K562 (cell line): ENCODE data around the gene TFAP2A. TPM values are rescaled to one million over a fixed set of nuclear protein-coding genes. Genes with fewer than 3 reads are reported as not detected.

Experiments used
- ATAC-seq: fragments of 200-7000 bp; cut with Tn5 transposase; 3 replicates; pipeline ENCODE4 v1.9.1; 2020; ENCODE audit warnings: moderate library complexity
- BruUV-seq: library from RNA; stranded (reverse); fragments of 400-500 nt; replicated peaks from 2 replicates; lab custom pipeline; 2021; lab: Mats Ljungman, UMichigan
- CTCF ChIA-PET: fragments of 300-600 bp; formaldehyde crosslinking; extraction: SDS; loops from one replicate; lab custom pipeline; 2021; ENCODE audit warnings: low intra/inter-chr PET ratio; lab: Yijun Ruan, JAX
- POLR2A ChIA-PET: fragments of 300-600, 350-650 bp; sonication (Branson Sonifier 250); formaldehyde crosslinking; extraction: SDS; loops from one replicate; lab custom pipeline; 2021; ENCODE audit warnings: antibody characterized with exemption, inconsistent platforms; lab: Yijun Ruan, JAX
- DNase-seq, 4 experiments: peaks; one replicate each; pipeline versions ENCODE4 v3.0.0 to v3.0.0-alpha.2; 2011 to 2018; ENCODE audit warnings: low spot score in 3 of 4, mixed read lengths in 3 of 4; ENCODE audit errors: extremely low read depth in 1 of 4
- FAIRE-seq: peaks from 2 replicates; lab custom pipeline; 2011; peaks lifted over from hg19 to GRCh38; lab: Jason Lieb, UNC
- H2AFZ ChIP-seq: 2 replicates; pipeline ENCODE4 v1.6.0; 2011; ENCODE audit warnings: low read depth, low read length, control low read depth, inconsistent platforms
- H3K27ac ChIP-seq: fragments of 200-600 bp; 3 replicates; pipeline ENCODE4 v1.8.0; 2011; ENCODE audit warnings: low read depth, mild to moderate bottlenecking, control low read depth, inconsistent platforms, low read length, moderate library complexity, mixed read lengths; ENCODE audit errors: extremely low read depth
- H3K27me3 ChIP-seq, 2 experiments: fragments of 300-600 bp in 1 of 2; 2 replicates in 1 of 2; 3 replicates in 1 of 2; pipeline versions ENCODE4 v1.6.0 to v1.8.0; 2011; ENCODE audit warnings: inconsistent platforms in 2 of 2, low read length in 2 of 2, mild to moderate bottlenecking in 1 of 2, mixed read lengths in 1 of 2, moderate library complexity in 1 of 2; ENCODE audit not compliant: control insufficient read depth in 2 of 2, insufficient read depth in 2 of 2
- H3K36me3 ChIP-seq: fragments of 300-600 bp; 3 replicates; pipeline ENCODE4 v1.8.0; 2011; ENCODE audit warnings: mild to moderate bottlenecking, low read length, inconsistent platforms; ENCODE audit not compliant: control insufficient read depth, insufficient read depth
- H3K4me1 ChIP-seq, 2 experiments: fragments of 200-600 bp in 1 of 2; replicated peaks in 1 of 2; 2 replicates in 1 of 2; 3 replicates in 1 of 2; pipeline versions ENCODE4 v1.5.1 to v1.8.0; 2011; ENCODE audit warnings: inconsistent platforms in 2 of 2, low read length in 2 of 2, mild to moderate bottlenecking in 1 of 2, mixed read lengths in 1 of 2, moderate library complexity in 1 of 2; ENCODE audit not compliant: control insufficient read depth in 2 of 2, insufficient read depth in 2 of 2
- H3K4me2 ChIP-seq: 2 replicates; pipeline ENCODE4 v1.6.1; 2011; ENCODE audit warnings: low read length, control low read depth, inconsistent platforms, mixed read lengths; ENCODE audit not compliant: insufficient read depth
- H3K4me3 ChIP-seq: fragments of 200-600 bp; sonication (generic), shearing (Covaris generic); 2 replicates; pipeline ENCODE4 v1.5.1; 2016; ENCODE audit warnings: control low read depth, inconsistent platforms
- H3K79me2 ChIP-seq: fragments of 200-600 bp; 3 replicates; pipeline ENCODE4 v1.8.0; 2011; ENCODE audit warnings: low read length, inconsistent platforms; ENCODE audit not compliant: control insufficient read depth, insufficient read depth
- H3K9ac ChIP-seq, 2 experiments: 2 replicates each; pipeline versions ENCODE4 v1.6.0 to v1.6.1; 2011; ENCODE audit warnings: low read depth in 2 of 2, low read length in 2 of 2, control low read depth in 1 of 2, inconsistent platforms in 1 of 2, mild to moderate bottlenecking in 1 of 2, mixed read lengths in 1 of 2; ENCODE audit not compliant: insufficient read depth in 1 of 2
- H3K9me1 ChIP-seq: one replicate; pipeline ENCODE4 v1.6.0; 2011; ENCODE audit warnings: inconsistent platforms, mild to moderate bottlenecking, low read length, moderate library complexity; ENCODE audit not compliant: control insufficient read depth, insufficient read depth
- H3K9me3 ChIP-seq: replicated peaks from 2 replicates; pipeline ENCODE4 v1.5.1; 2011; ENCODE audit warnings: low read depth, low read length, inconsistent platforms; ENCODE audit not compliant: control insufficient read depth, insufficient read depth
- H4K20me1 ChIP-seq: replicated peaks from 2 replicates; pipeline ENCODE4 v1.6.1; 2011; ENCODE audit warnings: low read length, inconsistent platforms, mixed read lengths; ENCODE audit not compliant: control insufficient read depth, insufficient read depth
- BCL6 ChIP-seq: fragments of 250-450 bp; sonication (Bioruptor Pico); IDR thresholded peaks from 2 replicates; pipeline ENCODE4 v1.4.0; 2020
- ETS2 ChIP-seq: IDR thresholded peaks from 2 replicates; pipeline ENCODE4 v1.6.1; 2016; ENCODE audit warnings: borderline replicate concordance, missing genetic modification characterization, mild to moderate bottlenecking, moderate library complexity, missing compliant biosample characterization; ENCODE audit not compliant: poor library complexity, severe bottlenecking
- FOXA1 ChIP-seq: fragments of 450-650 bp; IDR thresholded peaks from 2 replicates; pipeline ENCODE4 v1.6.1; 2016; ENCODE audit warnings: mild to moderate bottlenecking, borderline replicate concordance
- FOXP1 ChIP-seq: sonication (generic); formaldehyde crosslinking; IDR thresholded peaks from 2 replicates; pipeline ENCODE4 v1.8.0; 2022; ENCODE audit warnings: mild to moderate bottlenecking, missing genetic modification reagents
- ILK ChIP-seq: fragments of 450-650 bp; IDR thresholded peaks from 2 replicates; pipeline ENCODE4 v1.6.1; 2016; ENCODE audit warnings: missing genetic modification characterization, low read depth, mild to moderate bottlenecking, missing compliant biosample characterization, moderate library complexity, borderline replicate concordance
- PHB ChIP-seq: fragments of 250-450 bp; sonication (Bioruptor Pico); IDR thresholded peaks from 2 replicates; pipeline ENCODE4 v1.5.0; 2021
- POLR2AphosphoS2 ChIP-seq: IDR thresholded peaks from 2 replicates; pipeline ENCODE4 v1.6.1; 2012; ENCODE audit warnings: low read length, improper control_type of control experiment
- SOX6 ChIP-seq: fragments of 450-650 bp; IDR thresholded peaks from 2 replicates; pipeline ENCODE4 v1.6.1; 2014; ENCODE audit warnings: mild to moderate bottlenecking
- TAF15 ChIP-seq: fragments of 200-400 bp; formaldehyde crosslinking; IDR thresholded peaks from 2 replicates; pipeline ENCODE4 v1.6.1; 2017; ENCODE audit warnings: mild to moderate bottlenecking, low read depth, low read length, moderate library complexity
- TRIM28 ChIP-seq: fragments of 450-650 bp; IDR thresholded peaks from 2 replicates; pipeline ENCODE4 v1.6.1; 2017
- ZBTB43 ChIP-seq: sonication (generic); formaldehyde crosslinking; IDR thresholded peaks from 2 replicates; pipeline ENCODE4 v1.8.0; 2023; ENCODE audit warnings: mild to moderate bottlenecking, missing genetic modification reagents
- ZFPM2 ChIP-seq: fragments of 250-450 bp; sonication (Bioruptor Pico); IDR thresholded peaks from 2 replicates; pipeline ENCODE4 v1.5.1; 2022; ENCODE audit warnings: mild to moderate bottlenecking
- ZNF174 ChIP-seq: fragments of 250-450 bp; sonication (Bioruptor Pico); IDR thresholded peaks from 2 replicates; pipeline ENCODE4 v1.4.0; 2020; ENCODE audit warnings: mild to moderate bottlenecking
- WGBS: fragments of 100-300 bp; shearing (Covaris generic); methylation state at CpG from one replicate; pipeline ENCODE4 v1.1.6; 2016; ENCODE audit warnings: low coverage, mixed read lengths; ENCODE audit not compliant: insufficient coverage; ENCODE audit errors: missing lambda C conversion rate; 5-methylcytosine and 5-hydroxymethylcytosine counted together
- in situ Hi-C: fragments of 300-500 bp; cut with MboI; formaldehyde crosslinking; loops from 4 replicates; pipeline ENCODE4 v1.15.0; 2018; ENCODE audit warnings: inconsistent platforms, mixed read lengths
- intact Hi-C: fragments of 100-400 bp; cut with micrococcal nuclease; formaldehyde crosslinking; loops from 2 replicates; pipeline ENCODE4 v1.14.2; 2022
- polyA plus RNA-seq, 8 experiments: library from polyadenylated mRNA; depleted of rRNA in 4 of 8; stranded (reverse) in 5 of 8; unstranded in 3 of 8; fragments of >200 nt; fragmentation: Nextera tagmentation in 2 of 8; fragmentation: Illumina TruSeq in 1 of 8; extraction: Ambion mirVana in 2 of 8; extraction: Trizol in 1 of 8; gene quantifications; 2 replicates each; pipeline versions ENCODE4 v1.2.1 to v1.2.3, GENCODE V29; 2011 to 2014; ENCODE audit warnings: inconsistent platforms in 1 of 8, missing spikeins in 1 of 8
- total RNA-seq, 7 experiments: library from RNA; depleted of rRNA in 6 of 7; stranded (reverse); fragments of >200 nt in 6 of 7; fragmentation: Illumina TruSeq in 2 of 7; extraction: Trizol in 2 of 7; gene quantifications; 2 replicates each; pipeline versions ENCODE4 v1.2.1 to v1.2.3, GENCODE V29; 2011 to 2021; ENCODE audit warnings: low replicate concordance in 1 of 7

Gene TFAP2A
- total and polyA plus RNA-seq, 9 of the 15 experiments (the other 6 are each of a cell fraction or from before 2014, with no cell fraction given): 0.14 to 0.53 (median 0.19) TPM; not detected in 1

DNA sequence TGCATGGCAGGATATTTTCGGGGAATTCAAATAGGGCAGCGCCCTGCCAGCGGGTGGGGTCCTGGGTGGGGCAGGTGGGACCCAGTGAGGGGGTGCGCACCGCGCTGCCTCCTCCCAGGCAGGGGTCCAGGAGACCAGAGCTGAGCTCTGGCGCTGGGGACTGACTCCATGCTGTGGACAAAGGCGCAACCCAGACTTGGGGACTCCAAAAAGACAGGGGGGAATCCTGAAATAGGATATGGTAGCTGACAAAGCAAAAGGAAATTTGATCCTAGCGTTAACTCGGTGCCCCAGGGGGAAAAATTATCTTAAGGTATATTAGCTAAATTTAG lies 23.6 kb downstream of the TFAP2A start (continued):
- TF ChIP-seq TRIM28 (no peak), POLR2AphosphoS2 (no peak), FOXA1 (no peak), ZNF174 (no peak)

DNA sequence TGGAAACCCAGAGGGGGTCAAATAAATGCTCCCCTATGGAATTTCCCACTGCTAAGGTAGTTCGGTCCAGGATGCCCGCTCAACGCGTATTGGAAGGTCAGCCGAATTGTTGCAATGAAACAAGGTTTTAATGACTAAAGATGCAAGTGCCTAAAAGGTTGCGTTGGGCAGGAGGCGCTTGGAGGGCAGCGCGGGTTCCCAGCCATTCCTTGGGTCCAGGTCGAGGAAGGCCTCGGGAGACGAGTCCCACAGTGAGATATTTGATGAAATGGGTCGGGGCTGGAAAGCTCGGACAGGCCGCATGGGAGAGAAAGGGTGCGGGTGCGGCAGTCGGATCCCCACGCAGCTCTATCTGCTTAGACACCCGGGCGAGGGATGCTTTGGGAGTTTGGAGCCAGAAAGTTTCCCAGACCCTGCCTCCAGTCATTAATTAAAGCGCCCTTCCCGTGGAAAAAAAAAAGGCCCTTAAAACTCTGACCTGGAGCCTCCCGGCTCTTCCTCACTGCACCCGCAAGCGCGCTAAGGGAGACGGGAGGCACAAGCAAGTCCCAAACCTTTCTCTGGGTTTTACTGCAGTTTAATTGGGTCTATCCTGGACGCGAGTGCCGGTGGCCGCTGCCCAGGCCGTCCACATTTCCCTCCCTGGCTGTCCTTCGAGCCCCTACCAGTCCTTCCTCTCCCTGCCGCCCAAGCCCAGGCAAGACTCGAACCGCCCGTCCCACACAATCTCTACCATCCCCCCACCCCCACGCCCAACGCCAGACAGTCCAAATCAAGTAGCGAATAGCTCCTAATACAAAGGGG lies 24.2 kb downstream of the TFAP2A start:
- Histone ChIP-seq H3K27me3 (no peaks in the 10 kb centered on the region), H2AFZ (no peak overlapping the region), H3K36me3 (no peaks in the 10 kb centered on the region)
- WGBS: 92% methylated on average over 36 of the region's 41 CpGs
- TF ChIP-seq ETS2: no peak
- no peak for TF ChIP-seq SOX6
- no peak for TF ChIP-seq ZBTB43 (CRISPR knock-in tag)
- no peak for TF ChIP-seq FOXP1 (CRISPR knock-in tag)
- no peak for TF ChIP-seq BCL6 (CRISPR knock-in tag)
- TF ChIP-seq TAF15: no peak
- TF ChIP-seq PHB (CRISPR knock-in tag): no peak
- no peak for TF ChIP-seq ZFPM2 (CRISPR knock-in tag)
- TF ChIP-seq ILK (tag): no peak
- TF ChIP-seq, all 486 proteins: peak for 0
- no TSS peak for BruUV-seq
- H3K9ac ChIP-seq: no peak overlapping the region
- in situ Hi-C loops (no loop called here), intact Hi-C loops (no loop called here)
- no peak overlapping the region for H3K4me2 ChIP-seq
- ChIA-PET CTCF (no interaction called here), POLR2A (no interaction called here)
- no peak overlapping the region for H3K27ac ChIP-seq
- H3K9me3 ChIP-seq: no peaks in the 10 kb centered on the region
- H3K79me2 ChIP-seq: no peaks in the 10 kb centered on the region
- no peak for DNase-seq
- FAIRE-seq: no peak
- H3K4me1 ChIP-seq: no peaks in the 10 kb centered on the region; a peak in 1 of 5 replicates
- ATAC-seq: no peak
- H4K20me1 ChIP-seq: no peaks in the 10 kb centered on the region
- H3K9me1 ChIP-seq: no peaks in the 10 kb centered on the region
- H3K4me3 ChIP-seq: no peak overlapping the region
